Measurements from ENCODE around the gene H6PD. TPM values are rescaled to one million over a fixed set of nuclear protein-coding genes. Genes with fewer than 3 reads are reported as not detected.

The H6PD gene
- total RNA-seq, 4 donors from 2014 or later, result 27.0 to 62.2 (median 44.0) TPM

DNA sequence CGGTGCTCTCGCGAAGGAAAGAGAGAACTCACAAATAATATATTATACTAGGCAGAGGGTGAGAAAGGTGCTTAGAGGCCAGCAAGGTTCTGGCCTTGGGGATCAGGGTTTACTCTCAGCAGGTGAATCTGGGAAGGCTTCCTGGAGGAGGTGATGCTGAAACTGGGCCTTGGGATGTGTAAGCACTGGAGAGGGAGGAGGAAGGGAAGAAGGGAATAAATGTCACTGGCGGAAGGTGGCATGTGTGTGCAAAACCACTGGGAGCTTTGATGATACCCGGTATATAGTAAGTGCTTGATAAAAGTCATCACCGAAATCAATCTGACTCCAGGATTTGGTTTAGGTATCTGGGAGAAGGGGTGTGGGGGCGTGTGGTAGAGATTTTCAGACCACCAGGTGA lies 82.5 kb downstream of the H6PD start:
- TF ChIP-seq POLR2A (IDR thresholded peaks at IDR 0.05) (no peak), EP300 (IDR thresholded peaks at IDR 0.05) (no peak), POLR2AphosphoS5 (IDR thresholded peaks at IDR 0.05) (no peak)
- TF ChIP-seq, protein P1, sequence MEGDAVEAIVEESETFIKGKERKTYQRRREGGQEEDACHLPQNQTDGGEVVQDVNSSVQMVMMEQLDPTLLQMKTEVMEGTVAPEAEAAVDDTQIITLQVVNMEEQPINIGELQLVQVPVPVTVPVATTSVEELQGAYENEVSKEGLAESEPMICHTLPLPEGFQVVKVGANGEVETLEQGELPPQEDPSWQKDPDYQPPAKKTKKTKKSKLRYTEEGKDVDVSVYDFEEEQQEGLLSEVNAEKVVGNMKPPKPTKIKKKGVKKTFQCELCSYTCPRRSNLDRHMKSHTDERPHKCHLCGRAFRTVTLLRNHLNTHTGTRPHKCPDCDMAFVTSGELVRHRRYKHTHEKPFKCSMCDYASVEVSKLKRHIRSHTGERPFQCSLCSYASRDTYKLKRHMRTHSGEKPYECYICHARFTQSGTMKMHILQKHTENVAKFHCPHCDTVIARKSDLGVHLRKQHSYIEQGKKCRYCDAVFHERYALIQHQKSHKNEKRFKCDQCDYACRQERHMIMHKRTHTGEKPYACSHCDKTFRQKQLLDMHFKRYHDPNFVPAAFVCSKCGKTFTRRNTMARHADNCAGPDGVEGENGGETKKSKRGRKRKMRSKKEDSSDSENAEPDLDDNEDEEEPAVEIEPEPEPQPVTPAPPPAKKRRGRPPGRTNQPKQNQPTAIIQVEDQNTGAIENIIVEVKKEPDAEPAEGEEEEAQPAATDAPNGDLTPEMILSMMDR (IDR thresholded peaks at IDR 0.05), result no peak
- Histone ChIP-seq H3K4me1 (peaks cover 3 to 100% (median 65%) of the 10 kb centered on the region in 3 donors), H3K9me3 (no peaks in the 10 kb centered on the region), H3K36me3 (peaks cover 0 to 12% of the 10 kb centered on the region in 2 donors), H3K27me3 (no peaks in the 10 kb centered on the region), H3K27ac (peak overlapping the region in 3 of 4 donors; percentile 71 to 88 (median 80)), H3K4me3 (no peak overlapping the region)
- ATAC-seq, result no peak
- 89 to 92% methylated on average over 3 to 4 of the region's 7 CpGs for WGBS, 2 donors (ENCODE audit: low coverage in 1 of 2)

DNA sequence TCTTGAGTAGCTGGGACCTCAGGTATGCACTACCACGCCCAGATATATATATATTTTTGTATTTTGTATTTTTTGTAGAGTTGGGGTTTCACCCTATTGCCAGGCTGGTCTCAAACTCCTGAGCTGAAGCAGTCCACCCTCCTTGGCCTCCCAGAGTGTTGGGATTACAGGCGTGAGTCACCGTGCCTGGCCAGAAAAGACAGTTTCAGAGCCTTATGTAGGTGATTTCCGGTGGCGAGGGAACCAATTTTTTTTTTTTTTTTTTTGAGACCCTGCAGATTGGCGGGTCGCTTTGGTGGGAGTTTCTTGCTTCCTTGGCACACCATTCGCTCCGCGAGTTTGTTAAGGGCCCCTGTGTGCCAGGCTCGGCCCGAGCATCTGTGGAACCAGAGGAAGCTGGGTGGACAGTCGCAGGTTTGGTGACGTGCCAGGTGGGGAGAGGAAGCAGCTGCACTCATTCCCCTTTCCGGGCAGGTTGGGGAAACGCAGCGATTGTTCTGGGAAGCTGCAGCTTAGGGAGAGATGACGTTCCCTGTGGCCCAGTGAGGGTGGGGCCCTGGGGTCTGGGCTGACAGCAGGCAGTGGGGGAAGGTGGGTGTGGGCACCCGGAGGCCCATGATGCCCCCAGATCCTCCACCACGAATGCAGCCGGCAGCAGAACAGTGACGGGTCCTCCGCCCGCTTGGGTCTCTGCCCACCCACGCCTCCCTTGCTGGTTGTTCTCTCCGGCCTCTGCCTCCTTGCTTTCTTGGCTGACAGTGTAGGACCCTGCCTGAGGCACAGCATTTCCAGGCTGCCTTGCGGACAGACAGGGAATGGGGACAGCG lies 83.2 kb downstream of the H6PD start:
- peaks cover 3 to 100% (median 70%) of the 10 kb centered on the region in 3 donors for H3K4me1 ChIP-seq
- TF ChIP-seq, protein P1 (IDR thresholded peaks at IDR 0.05), result no peak
- TF ChIP-seq POLR2AphosphoS5 (IDR thresholded peaks at IDR 0.05), result peak; percentile 95
- H3K36me3 ChIP-seq, result peaks cover 0 to 12% of the 10 kb centered on the region in 2 donors
- no peaks in the 10 kb centered on the region for H3K9me3 ChIP-seq
- H3K27me3 ChIP-seq, result no peaks in the 10 kb centered on the region
- peak; percentile 58 for ATAC-seq
- WGBS, 2 donors (ENCODE audit: low coverage in 1 of 2), result 19 to 30% methylated on average over 5 to 15 of the region's 28 CpGs
- H3K27ac ChIP-seq, result peak overlapping the region in 3 of 4 donors; percentile 80 to 89 (median 88)
- peak overlapping the region in 1 of 2 donors; percentile 30 for H3K4me3 ChIP-seq

DNA sequence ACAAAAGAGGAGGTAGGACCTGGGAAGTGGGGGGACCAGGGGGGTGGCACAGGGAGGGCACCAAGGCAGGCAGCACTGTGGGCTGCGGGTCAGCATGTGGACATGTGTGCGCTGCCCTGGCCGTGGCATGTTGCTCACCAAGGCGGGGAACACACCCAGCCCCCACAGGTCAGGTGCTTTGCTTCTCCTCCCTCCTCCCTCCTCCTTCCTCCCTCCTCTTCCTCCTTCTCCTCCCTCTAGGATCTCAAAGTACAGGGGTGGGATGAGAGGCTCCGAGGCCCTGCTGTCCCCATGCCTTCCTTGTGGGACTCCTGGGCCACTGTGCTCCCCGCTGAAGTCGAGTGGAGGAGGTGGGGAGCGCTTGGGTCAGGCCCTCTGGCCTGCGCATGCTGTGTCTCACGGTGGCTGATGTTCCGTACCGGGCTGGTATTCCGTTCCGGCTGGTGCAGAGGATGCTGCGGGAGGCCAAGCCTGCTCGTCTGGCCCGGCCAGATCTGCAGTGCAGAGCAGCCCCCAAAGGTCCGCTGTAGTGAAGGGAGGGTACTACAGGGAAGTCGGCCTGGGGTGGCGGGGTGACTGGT lies 84.7 kb downstream of the H6PD start:
- Histone ChIP-seq H3K36me3 (peaks cover 0 to 12% of the 10 kb centered on the region in 2 donors), H3K4me1 (peaks cover 3 to 100% (median 77%) of the 10 kb centered on the region in 3 donors), H3K27me3 (no peaks in the 10 kb centered on the region), H3K9me3 (no peaks in the 10 kb centered on the region), H3K27ac (peak overlapping the region in 3 of 4 donors; percentile 80 to 89 (median 88)), H3K4me3 (no peak overlapping the region)
- TF ChIP-seq POLR2A (IDR thresholded peaks at IDR 0.05) (no peak), POLR2AphosphoS5 (IDR thresholded peaks at IDR 0.05) (no peak), EP300 (IDR thresholded peaks at IDR 0.05) (no peak)
- TF ChIP-seq, protein P1 (IDR thresholded peaks at IDR 0.05), result no peak
- 81% methylated on average over 4 of the region's 20 CpGs; no CpG with 5 or more reads in 1 of the 2 donors for WGBS, 2 donors (ENCODE audit: low coverage in 1 of 2)
- no peak for ATAC-seq

DNA sequence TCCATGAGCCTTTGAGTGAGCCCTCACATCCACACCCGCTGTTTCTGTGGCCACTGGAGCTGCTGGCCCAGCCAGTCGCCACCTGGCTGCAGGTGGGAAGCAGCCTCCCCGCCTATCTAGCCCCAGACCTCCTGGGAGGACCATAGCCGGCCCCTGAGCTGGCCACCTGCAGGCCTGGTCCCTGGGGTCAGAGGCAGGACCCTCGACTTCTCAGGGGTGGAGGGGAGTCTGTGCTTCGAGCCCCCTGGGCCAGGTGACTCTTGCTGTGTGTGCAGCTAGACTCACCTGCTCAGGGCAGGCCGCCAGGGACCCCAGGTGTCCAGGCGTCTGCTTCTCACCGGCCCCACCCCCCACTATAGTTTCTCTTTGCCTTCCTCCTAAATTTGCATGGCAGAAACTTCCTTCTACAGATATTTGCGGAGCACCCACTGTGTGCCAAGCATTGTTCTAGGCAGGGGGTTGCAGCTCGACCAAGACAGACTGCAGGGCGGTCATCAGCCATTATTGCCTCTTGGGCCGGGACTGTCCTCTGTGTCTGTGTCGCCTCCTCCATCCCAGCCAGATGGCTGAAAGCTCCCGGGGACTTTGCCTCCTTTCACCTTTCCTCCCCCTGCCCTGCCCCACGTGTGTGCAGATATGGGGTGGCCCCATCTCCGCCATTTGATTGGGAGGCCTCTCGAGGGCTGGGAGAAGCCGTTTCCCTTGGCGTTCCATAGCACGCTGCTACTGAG lies 85.4 kb downstream of the H6PD start:
- Histone ChIP-seq H3K4me1 (peaks cover 3 to 100% (median 81%) of the 10 kb centered on the region in 3 donors), H3K9me3 (no peaks in the 10 kb centered on the region), H3K27me3 (no peaks in the 10 kb centered on the region), H3K36me3 (peaks cover 0 to 12% of the 10 kb centered on the region in 2 donors), H3K27ac (peak overlapping the region in 3 of 4 donors; percentile 80 to 89 (median 88)), H3K4me3 (peak overlapping the region in 1 of 2 donors; percentile 29)
- no peak for ATAC-seq
- 57 to 66% methylated on average over 7 to 11 of the region's 21 CpGs for WGBS, 2 donors (ENCODE audit: low coverage in 1 of 2)
- TF ChIP-seq, protein P1 (IDR thresholded peaks at IDR 0.05), result no peak
- TF ChIP-seq EP300 (IDR thresholded peaks at IDR 0.05) (no peak), POLR2A (IDR thresholded peaks at IDR 0.05) (no peak), POLR2AphosphoS5 (IDR thresholded peaks at IDR 0.05) (no peak)

Other genes starting within 250 kb of the H6PD start
- under 1 TPM in 1 of 4 donors, not detected in 3; 0.27 TPM for gene SLC2A7, start 208.4 kb upstream of the H6PD start, total RNA-seq
- 1 to 10 TPM in 1 of 4 donors, under 1 TPM in 3; 0.16 to 2.7 (median 0.39) TPM for gene SLC2A5, start 165.1 kb upstream of the H6PD start, total RNA-seq
- 1 to 10 TPM; 2.8 to 4.4 (median 4.0) TPM for gene GPR157, start 105.7 kb upstream of the H6PD start, total RNA-seq
- gene SPSB1, start 58.1 kb downstream of the H6PD start, total RNA-seq, result 100 to 1,000 TPM in 2 of 4 donors, 10 to 100 TPM in 2; 56.3 to 111 (median 99.5) TPM

All from gastroesophageal sphincter (tissue), 4 donors.